Stimulated activated CD4-positive, alpha-beta T cell treated with anti-CD3 and anti-CD28 coated beads, Interleukin-4, amount 100 ng/mL, for 24 hours (primary cell): Measurements from ENCODE around the gene WDFY2.
A peak's percentile ranks its signal among the peaks of the same experiment; 100 is the strongest.
"Not testable (repeated sequence)": the region's sequence is repeated elsewhere in the genome, so short reads cannot be mapped to it uniquely, and the experiment has no call there.

Experiments
- DNase-seq: peaks from one replicate; pipeline ENCODE4 v3.0.0-alpha.2; 2020

The WDFY2 gene, protein sequence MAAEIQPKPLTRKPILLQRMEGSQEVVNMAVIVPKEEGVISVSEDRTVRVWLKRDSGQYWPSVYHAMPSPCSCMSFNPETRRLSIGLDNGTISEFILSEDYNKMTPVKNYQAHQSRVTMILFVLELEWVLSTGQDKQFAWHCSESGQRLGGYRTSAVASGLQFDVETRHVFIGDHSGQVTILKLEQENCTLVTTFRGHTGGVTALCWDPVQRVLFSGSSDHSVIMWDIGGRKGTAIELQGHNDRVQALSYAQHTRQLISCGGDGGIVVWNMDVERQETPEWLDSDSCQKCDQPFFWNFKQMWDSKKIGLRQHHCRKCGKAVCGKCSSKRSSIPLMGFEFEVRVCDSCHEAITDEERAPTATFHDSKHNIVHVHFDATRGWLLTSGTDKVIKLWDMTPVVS

GRCh38 chr13:51583875-51584730 lies at the start of gene WDFY2:
WDFY2 (plus strand) TSS chr13:51584462; CDS start chr13:51584688, 226 bp downstream.
- peak; percentile 99 for DNase-seq

- no peak for DNase-seq
These were observed 45.6 kb upstream of the WDFY2 start for GRCh38 chr13:51538591-51539179.

GRCh38 chr13:51539887-51540286 lies 44.4 kb upstream of the WDFY2 start:
- no peak for DNase-seq

- DNase-seq = no peak
These were observed 43.2 kb upstream of the WDFY2 start for GRCh38 chr13:51541037-51541436.

DNA sequence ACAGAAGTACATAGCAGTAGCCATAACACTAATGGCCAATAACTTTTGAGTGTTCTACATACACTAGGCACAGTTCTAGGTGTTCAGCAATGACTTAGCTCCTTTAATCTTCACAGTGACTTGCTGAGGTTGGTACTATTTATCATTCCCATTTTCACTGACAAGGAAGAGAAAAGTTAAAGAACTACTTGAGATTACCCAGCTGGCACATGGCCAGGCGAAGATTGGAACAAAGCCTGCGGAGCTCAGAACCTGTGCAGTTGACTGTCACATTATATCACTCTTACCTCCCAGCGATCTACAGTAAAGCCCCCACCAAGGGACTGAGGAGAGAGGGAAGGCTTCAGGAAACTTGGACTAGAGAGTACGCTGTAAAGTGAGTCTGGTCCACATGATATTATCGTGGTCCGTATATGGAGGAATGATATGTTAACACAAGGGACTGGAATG lies 42.4 kb upstream of the WDFY2 start:
- no peak for DNase-seq

DNA sequence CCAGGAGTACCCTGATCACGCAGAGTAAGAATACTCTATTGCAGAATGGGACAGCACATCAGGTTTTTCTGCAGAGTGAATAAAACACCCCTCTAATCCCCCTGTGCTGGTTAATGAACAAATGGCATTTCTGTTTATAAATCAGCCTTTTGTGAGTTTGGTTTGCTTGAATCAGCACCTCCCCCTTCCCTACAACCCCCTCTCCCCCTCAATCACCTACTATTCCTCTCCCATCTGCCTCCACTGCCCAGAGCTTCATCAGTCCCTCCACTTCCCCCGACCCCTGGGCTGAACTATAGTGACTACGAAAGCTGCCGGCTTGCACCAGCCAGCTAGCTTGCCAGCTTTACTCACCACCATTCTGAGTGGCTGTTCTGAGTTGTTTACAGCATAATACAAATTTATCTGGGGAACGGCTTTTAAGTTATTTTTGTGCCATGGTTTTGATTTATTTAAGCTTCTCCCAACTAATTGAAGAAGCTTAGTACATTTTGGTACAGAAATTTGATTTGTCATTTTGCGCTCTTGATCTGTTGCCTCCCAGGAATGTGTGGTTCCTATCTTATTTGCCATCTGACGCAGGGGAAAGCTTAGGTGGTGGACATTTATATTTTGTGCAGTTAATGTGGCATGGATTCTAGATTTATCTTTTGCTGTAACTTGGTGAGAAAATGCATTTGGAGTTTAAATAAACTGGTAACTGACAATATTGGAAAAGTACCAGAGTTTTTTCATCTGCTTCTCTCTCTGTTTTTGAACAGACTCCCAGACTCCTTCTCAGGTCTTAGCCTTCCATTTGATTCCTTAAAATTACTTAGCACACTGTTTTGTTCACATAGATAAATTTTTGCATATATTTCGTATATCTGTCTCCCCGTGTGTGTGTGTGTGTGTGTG lies 41.7 kb upstream of the WDFY2 start:
- DNase-seq = no peak

DNA sequence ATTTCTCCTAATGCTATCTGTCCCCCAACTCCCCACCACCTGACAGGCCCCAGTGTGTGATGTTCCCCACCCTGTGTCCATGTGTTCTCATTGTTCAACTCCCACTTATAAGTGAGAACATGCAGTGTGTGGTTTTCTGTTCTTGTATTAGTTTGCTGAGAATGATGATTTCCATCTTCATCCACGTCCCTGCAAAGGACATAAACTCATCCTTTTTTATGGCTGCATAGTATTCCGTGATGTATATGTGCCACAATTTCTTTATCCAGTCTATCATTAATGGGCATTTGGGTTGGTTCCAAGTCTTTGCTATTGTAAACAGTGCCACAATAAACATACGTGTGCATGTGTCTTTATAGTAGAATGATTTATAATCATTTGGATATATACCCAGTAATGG lies 38.8 kb upstream of the WDFY2 start:
- DNase-seq = not testable (repeated sequence)

DNA sequence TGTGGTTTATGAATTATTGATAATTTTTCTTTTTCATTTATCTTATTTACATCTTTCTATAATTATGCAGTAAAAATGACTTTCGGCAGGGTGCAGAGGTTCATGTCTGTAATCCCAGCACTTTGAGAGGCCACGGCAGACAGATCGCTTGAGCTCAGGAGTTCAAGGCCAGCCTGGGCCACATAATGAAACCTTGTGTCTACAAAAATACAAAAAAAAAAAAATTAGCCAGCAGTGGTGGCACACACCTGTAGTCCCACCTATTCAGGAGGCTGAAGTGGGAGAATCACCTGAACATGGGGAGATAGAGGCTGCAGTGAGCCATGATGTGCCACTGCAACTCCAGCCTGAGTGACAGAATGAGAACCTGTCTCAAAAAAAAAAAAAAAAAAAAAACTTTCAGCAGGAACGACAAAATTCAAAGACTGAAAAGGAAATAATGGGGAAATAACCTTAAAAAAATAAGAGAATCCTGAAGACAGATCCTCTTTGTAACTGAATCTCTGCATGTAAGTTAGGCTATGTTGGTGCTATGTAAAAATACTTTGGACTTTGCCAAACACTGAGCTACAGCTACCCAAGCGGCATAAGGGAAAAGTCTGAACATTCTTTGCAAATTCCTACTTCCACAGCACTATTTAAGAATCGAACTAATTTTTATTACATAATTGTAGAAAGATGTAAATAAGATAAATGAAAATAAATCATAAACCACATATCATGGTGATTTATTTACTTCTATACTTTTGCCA lies 36.7 kb upstream of the WDFY2 start:
- DNase-seq = no peak

GRCh38 chr13:51549050-51549449 lies 35.2 kb upstream of the WDFY2 start:
- DNase-seq = no peak

DNA sequence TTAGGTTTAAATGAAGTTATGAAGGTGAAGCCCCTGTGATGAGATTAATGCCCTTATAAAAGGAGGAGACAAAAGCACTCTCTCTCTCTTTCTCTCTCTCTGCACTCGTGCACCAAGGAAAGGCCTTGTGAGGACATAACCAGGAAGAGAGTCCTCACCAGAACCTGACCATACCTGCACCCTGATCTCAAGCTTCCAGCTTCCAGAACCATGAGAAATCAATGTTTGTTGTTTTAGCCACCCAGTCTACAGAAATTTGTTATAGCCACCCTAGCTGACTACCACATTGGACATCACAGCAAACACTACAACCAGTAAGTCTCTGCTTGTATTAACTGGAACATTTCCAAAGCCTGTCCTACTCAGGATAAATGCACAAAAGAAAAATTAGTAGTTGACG lies 34.7 kb upstream of the WDFY2 start:
- DNase-seq = no peak

GRCh38 chr13:51550151-51550550 lies 34.1 kb upstream of the WDFY2 start:
- no peak for DNase-seq

DNA sequence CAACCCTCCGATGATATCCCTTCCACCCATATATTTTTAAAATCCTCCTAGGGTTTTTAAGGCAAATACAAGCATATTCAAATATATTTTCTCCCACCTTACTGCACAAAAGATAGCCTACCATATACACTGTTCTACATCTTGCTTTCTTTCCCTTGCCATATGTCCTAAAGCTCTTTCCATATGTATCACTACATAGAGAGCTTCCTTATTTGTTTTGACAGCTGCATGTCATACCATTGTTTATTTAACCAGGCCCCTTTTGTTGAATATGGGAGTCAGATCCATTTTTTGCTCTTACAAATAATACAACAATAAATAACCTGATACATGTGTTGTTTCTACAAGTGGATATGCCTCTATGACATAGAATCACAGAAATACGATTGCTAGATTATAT lies 32.8 kb upstream of the WDFY2 start:
- DNase-seq = no peak

GRCh38 chr13:51552027-51552426 lies 32.2 kb upstream of the WDFY2 start:
- no peak for DNase-seq

DNA sequence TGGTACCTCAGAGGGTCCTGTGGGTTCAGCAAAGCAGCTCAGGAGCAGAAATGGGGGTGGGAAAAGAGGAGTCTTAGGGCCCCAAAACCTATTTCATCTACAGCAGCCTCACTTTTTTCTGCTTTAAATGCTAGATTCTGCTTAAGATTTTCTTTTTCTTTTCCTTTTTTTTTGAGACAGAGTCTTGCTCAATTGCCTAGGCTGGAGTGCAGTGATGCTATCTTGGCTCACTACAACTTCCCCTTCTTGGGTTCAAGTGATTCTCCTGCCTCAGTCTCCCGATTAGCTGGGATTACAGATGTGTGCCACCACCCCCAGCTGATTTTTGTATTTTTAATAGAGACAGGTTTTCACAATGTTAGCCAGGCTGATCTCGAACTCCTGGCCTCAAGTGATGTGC lies 30.7 kb upstream of the WDFY2 start:
- DNase-seq = no peak

GRCh38 chr13:51556740-51557139 lies 27.5 kb upstream of the WDFY2 start:
- no peak for DNase-seq

DNA sequence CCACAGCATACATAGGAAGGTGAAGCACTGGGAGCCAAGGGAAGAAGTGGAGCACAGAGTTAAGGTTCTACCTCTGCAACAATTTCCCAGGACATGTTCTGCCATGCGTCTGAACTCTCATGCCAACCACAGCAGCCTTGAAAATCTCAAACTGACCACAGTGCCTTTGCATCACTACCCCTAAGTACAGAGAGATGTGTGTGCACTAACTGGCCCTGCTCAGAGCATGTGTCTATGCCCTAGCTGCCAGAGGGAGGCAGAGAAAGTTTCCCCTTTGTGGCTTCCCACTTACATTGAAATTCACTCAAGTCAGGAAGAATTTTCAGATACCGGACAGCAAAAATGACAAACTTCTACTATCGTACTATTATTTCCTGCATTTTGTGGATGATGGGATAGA lies 26.8 kb upstream of the WDFY2 start:
- no peak for DNase-seq

DNA sequence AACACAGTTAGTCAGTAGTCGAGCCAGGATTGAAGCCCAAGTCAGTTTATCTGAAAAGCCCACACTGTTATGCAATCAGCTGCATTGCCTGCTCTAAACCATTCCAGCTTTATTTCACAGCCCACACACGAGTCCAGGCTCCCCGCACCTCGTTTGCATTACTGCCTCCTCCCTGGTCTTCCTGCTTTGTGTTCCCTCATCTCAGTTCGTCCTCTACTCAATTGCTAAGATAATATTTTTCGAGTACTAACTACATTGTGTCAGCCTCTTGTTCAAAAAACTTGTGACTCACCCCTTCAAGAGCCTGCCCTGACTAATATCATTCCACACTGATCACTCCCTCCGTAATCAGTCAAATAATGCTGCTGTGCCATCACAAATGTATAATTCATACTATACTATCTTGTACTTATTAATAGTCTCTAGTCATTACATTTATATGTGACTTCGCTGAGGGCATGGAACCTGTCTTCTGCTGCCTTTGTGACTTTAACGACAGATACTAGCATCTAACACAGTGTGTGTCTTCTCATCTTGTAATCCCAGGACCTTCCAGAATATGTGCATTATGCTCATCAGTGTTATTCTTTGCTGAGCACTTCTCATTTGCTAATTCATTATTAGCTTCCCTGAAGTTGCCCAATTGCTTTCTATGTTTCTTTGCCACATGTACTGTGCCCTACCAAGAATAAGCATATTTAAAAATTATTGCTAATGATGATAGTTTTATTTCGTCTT lies 26.2 kb upstream of the WDFY2 start:
- no peak for DNase-seq

DNA sequence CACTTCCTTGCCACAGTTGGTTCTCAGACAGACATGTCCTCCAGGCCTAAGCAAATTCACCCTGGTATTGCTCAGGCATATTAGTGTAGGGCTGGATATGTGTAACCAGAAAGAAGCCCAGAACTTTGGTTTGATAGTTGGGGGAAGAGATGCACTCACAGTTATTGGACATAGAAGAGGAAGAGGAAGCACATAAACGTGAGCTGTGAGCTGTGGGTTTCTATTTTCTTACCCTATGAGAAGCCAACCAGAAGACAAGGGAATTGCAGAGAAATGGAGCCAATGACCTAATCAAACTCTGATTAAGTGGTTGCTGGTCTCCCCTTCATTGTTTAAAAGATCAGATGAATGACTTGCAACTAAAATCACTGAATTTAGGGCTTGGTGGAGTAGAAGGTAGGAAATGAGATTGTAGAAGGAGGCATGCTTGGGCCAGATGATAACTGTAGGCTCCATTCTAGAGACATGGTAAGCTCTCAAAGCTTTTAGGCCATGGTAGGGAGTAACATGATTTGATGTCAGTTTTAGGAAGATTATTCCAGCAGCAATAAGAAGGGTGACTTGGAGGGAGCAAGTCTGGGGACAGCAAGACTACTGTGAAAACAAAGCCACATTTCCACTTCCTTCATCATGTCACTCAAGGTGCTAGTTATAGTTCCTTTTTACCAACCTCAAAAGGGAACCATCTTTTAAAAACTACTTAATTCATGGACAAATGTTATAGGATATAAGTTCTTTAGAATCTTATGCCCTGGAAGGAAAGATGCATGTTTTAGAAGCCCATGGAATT lies 24.1 kb upstream of the WDFY2 start:
- DNase-seq = no peak

- no peak for DNase-seq
These were observed 22.1 kb upstream of the WDFY2 start for GRCh38 chr13:51562011-51562671.

DNA sequence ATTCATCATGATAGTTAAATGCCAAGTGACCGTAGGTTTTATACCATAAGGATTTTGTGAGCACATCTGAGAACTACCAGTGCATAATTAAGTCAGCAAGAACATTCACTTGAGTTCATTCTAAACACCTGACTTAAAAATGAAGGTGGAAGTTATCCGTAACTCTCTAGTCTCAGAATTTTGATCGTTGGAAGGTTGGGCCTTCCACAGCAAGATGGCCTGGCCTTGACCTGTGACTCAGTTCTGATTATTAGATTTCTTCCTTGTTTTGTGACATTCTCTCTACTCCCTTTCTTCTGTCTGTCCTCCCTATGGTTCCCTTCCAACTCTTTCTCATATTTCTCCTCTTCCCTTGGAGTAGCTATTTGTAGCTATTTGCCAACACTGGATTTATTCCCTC lies 20.0 kb upstream of the WDFY2 start:
- DNase-seq = no peak
